Jurkat, Clone E6-1 (cell line): ENCODE data around the gene CR1. TPM values are rescaled to one million over a fixed set of nuclear protein-coding genes. Genes with fewer than 3 reads are reported as not detected.
"Not testable (repeated sequence)": the region's sequence is repeated elsewhere in the genome, so short reads cannot be mapped to it uniquely, and the experiment has no call there.

Source experiments
- DNase-seq: peaks from one replicate; pipeline ENCODE4 v3.0.0-alpha.2; 2011; ENCODE audit warnings: low read depth, low spot score
- H3K4me3 ChIP-seq: 2 replicates; pipeline ENCODE4 v1.5.1; 2011; ENCODE audit warnings: mild to moderate bottlenecking, low read length, control low read depth, moderate library complexity
- polyA plus RNA-seq: library from polyadenylated mRNA; unstranded; fragments of >200 nt; gene quantifications from one replicate; pipeline ENCODE4 v1.2.1, GENCODE V29; 2012; ENCODE audit warnings: missing spikeins; ENCODE audit not compliant: insufficient read length, insufficient read depth

Gene CR1
- not detected for polyA plus RNA-seq

DNA sequence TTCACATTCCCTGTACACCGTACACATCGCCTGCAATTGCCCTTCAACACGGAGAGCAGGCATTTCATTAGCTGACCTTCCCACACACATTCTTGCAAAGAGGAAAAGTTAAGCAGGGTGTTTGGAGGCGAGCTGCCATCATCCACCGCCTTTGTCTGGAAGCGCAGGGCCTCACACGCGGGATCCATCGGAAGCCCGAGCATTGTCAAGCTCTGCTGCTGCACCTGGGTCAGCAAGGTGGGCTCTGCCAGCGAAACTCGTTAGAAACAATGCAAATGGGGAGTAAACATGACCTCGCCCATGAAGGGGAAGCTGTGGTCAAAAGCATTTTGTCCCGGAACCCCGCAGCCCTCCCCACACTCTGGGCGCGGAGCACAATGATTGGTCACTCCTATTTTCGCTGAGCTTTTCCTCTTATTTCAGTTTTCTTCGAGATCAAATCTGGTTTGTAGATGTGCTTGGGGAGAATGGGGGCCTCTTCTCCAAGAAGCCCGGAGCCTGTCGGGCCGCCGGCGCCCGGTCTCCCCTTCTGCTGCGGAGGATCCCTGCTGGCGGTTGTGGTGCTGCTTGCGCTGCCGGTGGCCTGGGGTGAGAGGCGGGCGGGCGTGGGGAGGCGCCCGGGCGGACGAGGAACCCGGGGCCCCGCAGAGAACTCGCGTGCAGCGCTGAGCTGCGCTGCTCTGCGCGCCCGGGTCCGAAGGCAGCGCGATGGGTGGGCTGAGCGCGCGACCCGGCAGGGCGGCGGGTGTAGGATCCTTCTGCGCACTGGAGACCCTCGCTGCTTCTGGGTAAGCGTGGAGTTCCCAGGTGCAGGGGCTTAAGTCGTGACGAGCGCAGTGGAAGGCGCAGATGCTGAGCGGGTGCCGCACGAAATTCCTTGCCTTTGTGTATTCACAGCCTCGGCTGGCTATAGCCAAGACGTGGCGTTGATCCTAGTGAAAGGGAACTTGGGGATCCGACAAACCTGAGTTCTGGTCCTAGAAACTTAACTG lies at the start of gene CR1:
TSS of gene CR1 (plus strand) at position 357 of the 992 bp plus-strand sequence. CDS start at position 468, 111 bp downstream.
- DNase-seq = no peak
- no peak within 1 kb of the TSS for H3K4me3 ChIP-seq

DNA sequence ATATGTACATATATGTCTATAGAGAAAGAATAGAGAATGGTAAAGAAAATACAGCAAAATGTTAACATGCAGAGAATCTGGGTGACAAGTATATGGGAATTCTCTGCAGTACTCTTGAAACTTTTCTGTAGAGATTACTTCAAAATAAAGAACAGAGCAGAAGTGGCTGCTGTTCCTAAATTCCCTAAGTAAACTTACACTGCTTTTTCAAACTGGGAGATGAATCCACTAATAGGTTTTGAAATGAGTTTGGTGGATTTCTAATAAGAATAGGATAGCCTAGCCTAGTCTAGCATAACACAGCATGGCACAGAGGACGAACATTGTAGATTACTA lies 42.3 kb upstream of the CR1 start:
- H3K4me3 ChIP-seq = no peak overlapping the region; the same call in 1 of the 2 replicates
- DNase-seq = no peak

DNA sequence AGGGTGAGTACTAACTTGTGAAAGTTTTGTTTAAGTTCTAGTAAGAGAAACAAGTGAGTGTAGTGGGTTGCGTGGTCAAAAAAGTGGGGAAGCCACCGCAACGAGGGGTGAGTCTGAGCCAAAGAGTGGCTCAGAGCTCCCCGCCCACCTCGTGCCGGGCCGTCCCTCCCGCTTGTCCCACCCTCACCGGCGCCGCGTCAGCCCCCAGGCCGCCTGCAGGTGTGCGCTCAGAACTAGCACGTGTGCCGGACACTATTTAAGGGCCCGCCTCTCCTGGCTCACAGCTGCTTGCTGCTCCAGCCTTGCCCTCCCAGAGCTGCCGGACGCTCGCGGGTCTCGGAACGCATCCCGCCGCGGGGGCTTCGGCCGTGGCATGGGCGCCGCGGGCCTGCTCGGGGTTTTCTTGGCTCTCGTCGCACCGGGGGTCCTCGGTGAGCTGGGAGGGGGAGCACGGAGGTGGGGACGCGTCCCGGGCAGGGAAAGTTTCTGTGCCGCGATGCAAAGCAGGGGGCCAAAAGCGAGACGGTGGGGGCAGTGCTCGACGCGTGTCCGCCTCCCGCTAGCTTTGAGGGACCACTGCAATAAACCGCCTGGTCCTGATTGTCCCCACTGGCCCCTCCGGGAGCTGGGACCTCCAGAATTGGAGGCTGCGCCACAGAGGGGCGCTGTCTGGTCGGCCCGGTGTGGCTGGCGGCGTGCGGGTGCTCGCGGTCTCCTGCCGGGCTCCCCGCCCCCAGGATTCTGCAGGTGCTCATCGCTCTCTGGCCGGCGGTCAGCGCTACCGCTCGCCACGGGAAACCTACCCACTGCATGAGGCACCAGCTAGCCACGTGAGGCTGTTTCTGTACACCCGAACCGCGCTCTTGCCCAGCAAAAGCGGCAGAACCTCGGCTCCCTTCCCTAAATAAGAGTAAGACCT lies 41.7 kb upstream of the CR1 start, which contains the start of gene CR2:
TSS of gene CR2 (plus strand) at position 283 of the 919 bp plus-strand sequence. CDS start at position 374, 91 bp downstream.
- peak within 1 kb of the TSS; percentile 47 for H3K4me3 ChIP-seq
- no peak for DNase-seq

DNA sequence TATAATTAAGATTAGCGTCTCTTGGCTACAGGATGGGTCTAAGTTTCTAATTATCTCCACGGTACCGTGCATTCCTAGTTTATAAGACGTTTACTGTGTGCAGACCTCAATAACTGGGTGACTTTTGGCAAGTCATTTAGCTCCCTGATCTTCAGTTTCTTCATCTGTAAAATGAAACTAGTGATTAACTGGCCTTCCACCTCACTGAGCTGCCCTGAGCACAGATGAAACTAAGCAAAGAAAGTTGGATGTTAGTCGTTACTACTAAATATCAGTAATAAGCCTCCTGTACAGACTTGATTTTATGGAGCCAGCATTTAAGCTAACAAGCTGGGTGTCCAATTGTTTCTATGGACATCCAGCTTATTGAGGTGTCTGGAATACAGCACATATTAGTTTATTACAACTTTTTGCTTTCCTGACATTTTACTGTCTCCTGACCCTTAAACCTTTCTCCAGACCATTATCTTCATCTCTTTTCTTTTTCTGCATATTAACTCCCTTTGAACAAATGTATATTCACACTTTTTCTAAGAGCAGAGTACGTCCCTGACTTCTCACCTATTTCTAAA lies 40.7 kb upstream of the CR1 start:
- H3K4me3 ChIP-seq = no peak overlapping the region
- no peak for DNase-seq

DNA sequence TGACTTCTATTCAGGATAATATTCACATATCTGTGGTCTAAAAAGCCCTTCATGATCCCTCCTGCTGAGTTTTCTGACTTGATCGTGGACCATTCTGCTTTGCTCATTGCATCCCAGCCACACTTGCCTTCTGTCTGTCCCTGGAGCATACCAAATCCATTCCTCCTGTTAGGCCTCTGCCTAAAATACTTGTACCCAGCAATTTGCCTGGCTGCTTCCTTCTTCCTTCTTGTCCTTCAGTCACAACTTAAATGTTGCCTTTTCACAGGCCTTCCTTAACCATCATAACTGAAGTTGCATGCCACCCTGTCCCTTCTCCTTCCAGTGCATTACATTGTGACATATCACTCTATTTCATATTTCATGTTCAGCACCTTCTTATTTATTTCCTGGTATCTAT lies 37.5 kb upstream of the CR1 start:
- no peak overlapping the region for H3K4me3 ChIP-seq
- no peak for DNase-seq

DNA sequence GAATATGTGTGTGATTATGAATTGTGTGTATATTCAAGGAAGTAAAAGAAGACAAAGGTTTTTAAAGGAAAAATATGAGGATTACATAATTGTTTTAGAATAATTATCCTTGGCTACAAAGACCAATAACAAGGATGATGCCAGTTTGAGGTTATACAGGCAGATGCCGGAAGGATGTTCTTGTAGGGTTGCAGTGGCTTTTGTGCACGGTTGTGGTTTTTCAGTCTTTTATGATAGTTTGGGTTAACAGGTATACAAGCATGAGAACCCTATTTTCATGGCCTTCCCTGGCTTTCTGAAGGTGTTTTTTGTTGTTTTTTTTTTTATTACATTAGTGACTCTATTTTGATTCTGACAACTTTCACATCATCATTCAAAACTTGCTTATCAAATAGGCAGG lies 36.9 kb upstream of the CR1 start:
- peak; percentile 94 for DNase-seq
- no peak overlapping the region for H3K4me3 ChIP-seq

DNA sequence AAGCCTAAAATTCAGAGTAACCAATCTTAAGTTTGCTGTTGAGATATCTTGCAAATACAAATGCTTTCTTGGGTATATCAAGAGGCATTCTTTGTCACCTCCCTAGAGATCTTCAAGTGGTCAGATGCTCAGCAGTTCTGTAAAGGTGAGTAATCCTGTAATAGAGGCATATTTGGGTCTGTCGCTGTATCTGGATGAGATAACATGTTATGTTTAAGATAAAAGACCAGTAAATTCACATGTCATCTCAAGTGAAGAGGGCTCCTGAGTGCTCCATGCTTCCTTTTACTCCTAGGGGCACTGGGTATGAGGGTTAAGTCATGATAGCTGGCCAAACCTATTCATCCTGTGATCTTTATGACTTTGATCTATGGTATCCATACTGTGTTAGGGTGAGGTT lies 34.3 kb upstream of the CR1 start:
- no peak for DNase-seq
- no peak overlapping the region for H3K4me3 ChIP-seq

DNA sequence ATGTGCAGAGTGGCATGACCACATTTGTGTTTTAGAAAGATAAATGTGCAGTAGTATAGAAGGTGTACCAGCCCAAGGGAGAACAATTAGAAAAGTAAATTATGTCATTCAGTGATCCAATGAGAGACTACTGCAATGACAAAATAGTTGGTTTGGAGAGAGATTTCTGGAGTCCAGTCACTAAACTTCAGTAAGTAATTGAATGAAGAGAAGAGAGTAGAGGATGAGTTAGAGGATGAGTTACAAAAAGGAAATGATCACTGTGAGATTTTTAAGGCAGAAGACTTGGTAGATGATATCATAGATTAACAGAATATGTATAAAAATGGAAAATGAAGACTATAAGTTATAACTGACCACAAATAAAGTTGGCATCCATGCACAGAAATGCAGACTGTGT lies 33.4 kb upstream of the CR1 start:
- DNase-seq = no peak
- no peak overlapping the region for H3K4me3 ChIP-seq

DNA sequence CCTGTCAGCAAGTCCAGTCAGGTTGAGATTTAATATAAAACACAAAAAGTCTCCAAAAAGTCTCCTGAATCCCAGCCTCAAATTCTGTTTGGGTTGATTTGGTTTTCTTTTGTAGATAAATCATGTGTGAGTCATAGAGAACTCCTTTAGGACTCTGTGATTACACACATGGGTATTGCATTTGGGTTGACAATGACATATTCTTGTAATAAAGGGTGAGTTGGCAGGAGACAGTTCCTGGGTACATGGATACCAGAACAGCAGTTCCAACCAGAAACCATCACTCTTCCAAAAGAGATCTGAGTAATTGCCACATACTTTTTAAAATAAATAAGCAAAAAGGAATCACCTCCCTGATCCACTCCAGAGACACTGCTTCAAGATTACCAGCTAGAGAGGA lies 32.9 kb upstream of the CR1 start:
- no peak overlapping the region for H3K4me3 ChIP-seq
- no peak for DNase-seq

DNA sequence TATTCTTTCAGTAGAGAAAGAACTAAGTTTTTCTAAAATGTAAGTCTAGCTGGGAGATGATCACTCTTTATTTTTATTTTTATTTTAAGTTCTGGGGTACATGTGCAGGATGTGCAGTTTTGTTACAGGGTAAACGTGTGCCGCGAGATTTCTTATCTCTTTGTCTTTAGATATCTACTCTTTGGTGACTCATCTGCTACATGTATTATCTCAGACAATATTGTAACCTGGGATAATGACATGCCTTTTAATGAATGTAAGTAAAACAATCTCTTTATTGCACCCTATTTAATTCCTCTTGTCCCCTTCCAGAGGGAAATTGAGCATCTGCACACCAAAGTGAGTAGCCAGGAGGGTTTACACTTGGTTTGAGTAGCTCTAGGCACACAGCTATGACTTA lies 32.4 kb upstream of the CR1 start:
- H3K4me3 ChIP-seq = no peak overlapping the region
- no peak for DNase-seq

DNA sequence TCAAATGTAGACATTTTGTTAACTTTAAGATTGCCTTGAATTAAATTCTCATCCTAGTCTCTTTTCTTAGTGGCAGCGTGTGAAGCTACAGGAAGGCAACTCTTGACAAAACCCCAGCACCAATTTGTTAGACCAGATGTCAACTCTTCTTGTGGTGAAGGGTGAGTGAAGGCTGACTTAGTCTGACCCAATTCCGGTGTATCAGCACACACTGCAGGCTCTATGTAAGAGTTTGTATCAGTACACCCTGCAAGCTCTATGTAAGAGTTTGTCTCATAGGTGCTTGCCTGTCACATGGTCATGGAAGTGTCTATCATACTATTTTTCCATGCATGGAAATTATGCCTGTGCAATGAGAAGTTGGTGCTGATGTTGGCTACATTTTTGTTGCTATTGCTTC lies 25.0 kb upstream of the CR1 start:
- DNase-seq = peak; percentile 87
- no peak overlapping the region for H3K4me3 ChIP-seq

DNA sequence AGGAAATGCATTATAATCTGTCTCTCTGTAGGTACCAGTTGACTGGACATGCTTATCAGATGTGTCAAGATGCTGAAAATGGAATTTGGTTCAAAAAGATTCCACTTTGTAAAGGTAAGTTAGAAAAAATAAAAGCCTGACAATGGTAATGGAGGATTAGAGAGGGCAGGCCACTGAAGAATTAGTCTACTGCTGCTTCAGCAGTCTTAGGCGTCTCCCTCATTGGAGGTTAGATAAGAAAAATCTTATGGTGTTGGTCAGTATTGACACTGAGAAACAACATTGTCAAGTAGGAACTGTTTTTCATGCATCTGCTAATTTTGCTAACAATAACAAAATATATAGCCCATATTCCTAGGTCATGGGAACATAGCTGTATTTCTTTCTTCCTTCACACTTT lies 21.7 kb upstream of the CR1 start:
- no peak for DNase-seq
- H3K4me3 ChIP-seq = no peak overlapping the region

DNA sequence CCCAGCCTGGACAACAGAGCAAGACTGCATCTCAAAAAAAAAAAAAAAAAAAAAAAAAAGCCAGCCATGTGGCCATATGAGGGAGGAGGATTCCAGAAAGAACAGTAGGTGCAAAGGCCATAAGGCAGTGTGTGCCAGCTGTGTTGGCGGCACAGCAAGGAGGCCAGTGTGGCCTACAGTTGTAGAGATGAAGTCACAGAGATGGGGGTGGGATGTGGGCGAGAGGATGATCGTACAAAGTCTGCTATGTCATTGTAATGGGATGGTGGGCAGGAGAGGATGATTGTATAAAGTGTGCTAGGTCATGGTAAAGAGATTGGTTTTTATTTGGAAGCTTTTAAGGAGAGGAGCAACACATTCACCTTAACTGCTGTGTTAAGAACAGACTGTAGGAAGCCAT lies 9.8 kb upstream of the CR1 start:
- no peak for DNase-seq
- no peak overlapping the region for H3K4me3 ChIP-seq

DNA sequence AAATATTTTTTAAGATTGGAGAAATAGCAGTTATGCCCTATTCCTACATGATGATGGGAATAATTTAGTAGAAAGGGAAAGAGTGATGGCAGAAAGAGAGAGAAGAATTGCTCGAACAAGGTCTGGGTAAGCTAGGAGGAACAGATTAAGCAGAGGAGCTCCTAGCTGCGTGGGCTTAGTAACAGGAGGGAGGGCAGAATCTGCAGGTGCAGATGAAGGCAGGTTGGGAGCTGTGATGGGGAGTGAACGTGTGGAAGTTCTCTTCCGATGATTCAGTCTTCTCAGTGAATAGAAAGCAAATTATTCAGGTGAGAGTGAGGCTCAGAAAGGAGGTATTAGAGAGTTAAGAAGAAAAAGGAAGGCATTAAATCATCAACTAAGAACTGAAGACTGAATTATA lies 8.3 kb upstream of the CR1 start:
- H3K4me3 ChIP-seq = no peak overlapping the region
- no peak for DNase-seq

DNA sequence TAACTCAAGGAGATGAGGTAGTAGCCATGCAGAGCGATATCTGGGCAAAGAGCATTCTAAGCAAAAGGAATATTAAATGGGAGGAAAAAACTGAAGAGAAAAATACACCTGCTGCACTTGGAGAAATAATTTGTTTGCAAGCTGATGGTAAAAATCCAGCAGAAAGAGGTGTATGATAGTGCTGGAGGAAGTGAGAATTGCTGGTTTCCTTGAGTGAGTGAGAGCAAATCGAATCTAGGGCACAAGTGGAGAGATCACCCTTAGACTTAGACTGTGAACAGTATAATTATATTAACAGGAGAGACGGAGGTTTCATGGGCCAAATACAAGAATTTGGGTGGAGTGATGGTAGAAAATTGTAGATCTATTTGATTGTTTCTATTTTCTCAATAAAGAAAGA lies 2.7 kb upstream of the CR1 start:
- no peak for DNase-seq
- H3K4me3 ChIP-seq = no peak overlapping the region

DNA sequence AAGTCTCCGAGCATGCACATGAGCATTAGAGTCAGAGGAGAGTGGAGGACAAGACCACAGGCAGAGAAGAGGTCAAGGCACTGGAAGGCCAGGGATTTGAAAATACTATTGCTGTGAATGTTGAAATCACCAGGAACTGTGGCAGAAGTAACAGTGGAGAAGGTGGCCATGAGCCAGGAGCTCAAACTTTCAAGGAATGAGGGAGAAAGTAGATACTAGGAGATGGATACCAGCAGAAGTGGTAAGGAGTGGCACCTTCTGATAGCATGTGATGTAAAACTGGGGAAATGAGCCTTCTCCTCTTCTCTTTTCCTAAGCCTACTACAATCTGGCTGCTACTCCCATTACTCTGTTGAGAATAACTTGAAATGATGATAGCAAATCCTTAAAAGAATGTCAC lies 1.8 kb upstream of the CR1 start:
- no peak for DNase-seq
- H3K4me3 ChIP-seq = no peak overlapping the region

DNA sequence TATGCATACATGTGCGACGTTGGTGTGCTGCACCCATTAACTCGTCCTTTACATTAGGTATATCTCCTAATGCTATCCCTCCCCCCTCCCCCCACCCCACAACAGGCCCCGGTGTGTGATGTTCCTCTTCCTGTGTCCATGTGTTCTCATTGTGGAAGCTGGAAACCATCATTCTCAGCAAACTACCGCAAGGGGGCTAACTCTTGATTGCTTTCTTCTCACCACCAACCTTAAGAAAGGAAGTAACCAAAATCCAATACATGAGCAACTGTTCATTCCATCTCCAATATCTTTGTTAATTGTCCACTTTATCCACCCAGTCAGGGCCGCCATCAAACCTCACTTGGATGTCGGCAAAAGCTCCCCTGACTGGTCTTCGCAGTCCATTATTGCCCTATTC lies 676 bp upstream of the CR1 start:
- not testable (repeated sequence) for H3K4me3 ChIP-seq, DNase-seq

DNA sequence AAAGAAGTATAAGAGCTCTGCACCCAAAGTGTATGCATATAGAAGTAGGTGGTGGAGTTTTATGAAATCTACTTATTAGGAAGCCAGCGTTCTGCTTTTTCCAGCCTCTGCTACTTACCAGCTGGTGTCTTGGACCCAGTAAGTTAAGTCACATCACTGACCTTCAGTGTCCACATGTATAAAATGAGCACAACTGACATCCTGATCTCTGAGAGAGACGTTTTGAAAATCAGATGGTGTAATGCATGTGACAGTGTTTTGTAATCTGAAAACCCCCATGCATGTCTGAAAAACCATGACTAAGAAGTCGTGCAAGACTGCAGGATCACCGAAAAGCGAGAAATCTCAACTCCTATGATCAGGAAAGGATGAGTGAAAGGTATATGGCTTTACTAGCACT lies 2.0 kb downstream of the CR1 start:
- H3K4me3 ChIP-seq = no peak overlapping the region
- no peak for DNase-seq

DNA sequence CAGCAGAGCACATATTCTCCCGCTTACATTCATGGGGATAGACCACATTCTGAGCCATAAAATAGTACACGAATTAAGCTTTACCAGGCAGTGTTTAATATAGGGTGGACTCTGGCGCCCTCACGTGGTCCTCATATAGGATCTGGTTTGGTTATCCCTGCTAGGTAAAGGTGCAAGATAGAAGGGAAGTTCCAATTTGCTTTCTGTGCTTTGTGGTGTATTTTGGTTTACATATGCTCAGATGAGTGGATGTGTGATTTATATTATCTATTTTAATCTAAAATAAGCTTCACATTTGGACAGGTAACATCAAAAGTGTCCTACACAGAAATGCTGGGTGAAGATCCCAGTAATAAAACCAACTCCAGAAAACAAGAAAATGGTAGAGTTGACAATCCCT lies 3.6 kb downstream of the CR1 start:
- no peak overlapping the region for H3K4me3 ChIP-seq
- peak; percentile 72 for DNase-seq

DNA sequence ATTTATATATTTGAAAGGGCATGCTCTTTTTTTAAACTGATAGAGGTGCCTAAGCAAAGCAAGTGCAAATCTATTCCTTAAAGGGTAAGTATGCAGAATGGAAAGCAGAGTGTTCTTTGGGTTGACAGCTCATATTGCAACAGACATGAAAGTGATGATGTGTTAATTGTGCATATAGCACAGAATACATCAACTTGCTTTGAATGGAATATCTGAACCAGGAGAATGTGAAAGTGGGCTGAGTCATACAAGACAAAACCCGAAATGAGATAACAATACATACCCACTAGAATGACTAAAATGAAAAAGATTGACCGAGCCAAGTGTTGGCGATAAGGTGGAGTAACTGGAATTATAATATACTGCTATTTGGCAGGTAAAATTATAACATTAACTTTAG lies 4.3 kb downstream of the CR1 start:
- DNase-seq = no peak
- H3K4me3 ChIP-seq = no peak overlapping the region
